Glutamatergic neuron (in vitro differentiated cells): ENCODE results near the gene TWF2. TPM values are rescaled to one million over a fixed set of nuclear protein-coding genes. Genes with fewer than 3 reads are reported as not detected.

Source experiments
- DNase-seq: peaks from one replicate; pipeline ENCODE4 v3.0.0; 2022
- H3K27ac Mint-ChIP-seq: one replicate; pipeline ENCODE4 v1.8.0; 2020; ENCODE audit warnings: mild to moderate bottlenecking, mixed read lengths, inconsistent platforms; ENCODE audit not compliant: unreplicated experiment
- H3K27me3 Mint-ChIP-seq: one replicate; pipeline ENCODE4 v1.8.0; 2020; ENCODE audit warnings: mild to moderate bottlenecking, moderate library complexity, mixed read lengths, inconsistent platforms; ENCODE audit not compliant: unreplicated experiment
- H3K36me3 Mint-ChIP-seq: one replicate; pipeline ENCODE4 v1.8.0; 2020; ENCODE audit warnings: mild to moderate bottlenecking, mixed read lengths, inconsistent platforms; ENCODE audit not compliant: unreplicated experiment
- H3K4me1 Mint-ChIP-seq: one replicate; pipeline ENCODE4 v1.8.0; 2020; ENCODE audit warnings: mild to moderate bottlenecking, low read depth, mixed read lengths, inconsistent platforms; ENCODE audit not compliant: unreplicated experiment
- H3K4me3 Mint-ChIP-seq: one replicate; pipeline ENCODE4 v1.8.0; 2020; ENCODE audit warnings: mild to moderate bottlenecking, mixed read lengths, inconsistent platforms; ENCODE audit not compliant: unreplicated experiment
- H3K9me3 Mint-ChIP-seq: one replicate; pipeline ENCODE4 v1.8.0; 2020; ENCODE audit warnings: mild to moderate bottlenecking, moderate library complexity, mixed read lengths, inconsistent platforms; ENCODE audit not compliant: unreplicated experiment
- CTCF ChIP-seq: fragments of 200-600 bp; sonication (generic); IDR thresholded peaks from one replicate; pipeline ENCODE4 v1.5.0; 2021; ENCODE audit not compliant: partially characterized antibody, unreplicated experiment
- total RNA-seq: library from RNA; stranded (reverse); fragmentation: NEBNext Ultra II Directional; extraction: Animal tissue kit (Norgen Biotek cat#: 25700); gene quantifications from one replicate; pipeline ENCODE4 v1.2.1, GENCODE V29; 2021; ENCODE audit not compliant: unreplicated experiment

The TWF2 gene
- total RNA-seq, 1 donor from 2014 or later = 45.5 TPM

GRCh38 chr3:52216585-52217408 is 22.2 kb downstream of the TWF2 start:
- Mint-ChIP-seq H3K4me1 (no peaks in the 10 kb centered on the region), H3K4me3 (no peak overlapping the region), H3K27ac (no peak overlapping the region), H3K9me3 (peaks cover 4% of the 10 kb centered on the region), H3K36me3 (peaks cover 4% of the 10 kb centered on the region), H3K27me3 (no peaks in the 10 kb centered on the region)
- no peak for TF ChIP-seq CTCF
- DNase-seq = no peak

- Mint-ChIP-seq H3K36me3 (peaks cover 4% of the 10 kb centered on the region), H3K27ac (no peak overlapping the region), H3K9me3 (peaks cover 4% of the 10 kb centered on the region), H3K4me1 (no peaks in the 10 kb centered on the region), H3K27me3 (no peaks in the 10 kb centered on the region), H3K4me3 (no peak overlapping the region)
- no peak for TF ChIP-seq CTCF
- no peak for DNase-seq
These were observed 23.6 kb downstream of the TWF2 start for GRCh38 chr3:52215351-52215750.

- TF ChIP-seq CTCF = no peak
- no peak for DNase-seq
- no peak overlapping the region for H3K4me3 Mint-ChIP-seq
- H3K27ac Mint-ChIP-seq = no peak overlapping the region
- no peaks in the 10 kb centered on the region for H3K27me3 Mint-ChIP-seq
- H3K4me1 Mint-ChIP-seq = no peaks in the 10 kb centered on the region
- H3K36me3 Mint-ChIP-seq = peaks cover 4% of the 10 kb centered on the region
- peaks cover 4% of the 10 kb centered on the region for H3K9me3 Mint-ChIP-seq
These were observed 25.1 kb downstream of the TWF2 start for GRCh38 chr3:52213901-52214300.

GRCh38 chr3:52213005-52213404 is 26.0 kb downstream of the TWF2 start:
- Mint-ChIP-seq H3K4me3 (no peak overlapping the region), H3K9me3 (peaks cover 4% of the 10 kb centered on the region), H3K36me3 (peaks cover 4% of the 10 kb centered on the region), H3K4me1 (no peaks in the 10 kb centered on the region), H3K27me3 (no peaks in the 10 kb centered on the region), H3K27ac (no peak overlapping the region)
- DNase-seq = no peak
- no peak for TF ChIP-seq CTCF

- Mint-ChIP-seq H3K27ac (no peak overlapping the region), H3K36me3 (peaks cover 4% of the 10 kb centered on the region), H3K4me1 (no peaks in the 10 kb centered on the region), H3K27me3 (peaks cover 2% of the 10 kb centered on the region), H3K4me3 (no peak overlapping the region), H3K9me3 (peaks cover 4% of the 10 kb centered on the region)
- no peak for DNase-seq
- TF ChIP-seq CTCF = no peak
These were observed 27.6 kb downstream of the TWF2 start for GRCh38 chr3:52211268-52211891.
